ENCODE measurements around the gene CA6.

- TF ChIP-seq CTCF (IDR thresholded peaks at IDR 0.05) (no peak), EZH2 (IDR thresholded peaks at IDR 0.05; ENCODE audit: borderline replicate concordance, insufficient read depth, low read depth, low read length, poor library complexity, severe bottlenecking) (no peak)
These were observed 40.0 kb upstream of the CA6 start for GRCh38 chr1:8905582-8906191.
